HG02970 (cell line): ENCODE data around the gene LRRC2.
"Not testable (repeated sequence)": the region's sequence is repeated elsewhere in the genome, so short reads cannot be mapped to it uniquely, and the experiment has no call there.

Experiments used
- ATAC-seq: cut with Tn5 transposase; IDR thresholded peaks from one replicate; pipeline ENCODE4 v1.9.1; 2021; ENCODE audit warnings: mild to moderate bottlenecking, moderate library complexity, moderate number of reproducible peaks; ENCODE audit not compliant: unreplicated experiment, low FRiP score

LRRC2 gene

DNA sequence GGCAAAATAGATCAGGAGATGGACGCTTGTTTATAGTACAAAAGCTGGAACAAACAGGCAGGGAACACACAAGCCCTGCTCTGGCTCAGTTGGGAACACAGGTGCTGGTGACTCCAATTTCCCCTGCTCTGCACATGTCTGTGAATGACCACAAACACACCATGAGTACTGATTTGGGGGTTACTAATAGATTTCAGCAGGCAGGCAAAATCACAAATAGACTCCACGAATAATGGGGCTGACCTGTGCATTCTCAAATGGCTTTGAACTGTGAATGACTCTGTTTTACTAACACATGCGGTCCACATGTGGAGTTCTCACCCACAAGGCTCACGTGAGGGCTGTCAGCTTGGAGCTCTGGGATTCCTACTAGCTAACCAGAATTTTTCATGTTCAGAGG is 64.4 kb downstream of the LRRC2 start:
- no peak for ATAC-seq

DNA sequence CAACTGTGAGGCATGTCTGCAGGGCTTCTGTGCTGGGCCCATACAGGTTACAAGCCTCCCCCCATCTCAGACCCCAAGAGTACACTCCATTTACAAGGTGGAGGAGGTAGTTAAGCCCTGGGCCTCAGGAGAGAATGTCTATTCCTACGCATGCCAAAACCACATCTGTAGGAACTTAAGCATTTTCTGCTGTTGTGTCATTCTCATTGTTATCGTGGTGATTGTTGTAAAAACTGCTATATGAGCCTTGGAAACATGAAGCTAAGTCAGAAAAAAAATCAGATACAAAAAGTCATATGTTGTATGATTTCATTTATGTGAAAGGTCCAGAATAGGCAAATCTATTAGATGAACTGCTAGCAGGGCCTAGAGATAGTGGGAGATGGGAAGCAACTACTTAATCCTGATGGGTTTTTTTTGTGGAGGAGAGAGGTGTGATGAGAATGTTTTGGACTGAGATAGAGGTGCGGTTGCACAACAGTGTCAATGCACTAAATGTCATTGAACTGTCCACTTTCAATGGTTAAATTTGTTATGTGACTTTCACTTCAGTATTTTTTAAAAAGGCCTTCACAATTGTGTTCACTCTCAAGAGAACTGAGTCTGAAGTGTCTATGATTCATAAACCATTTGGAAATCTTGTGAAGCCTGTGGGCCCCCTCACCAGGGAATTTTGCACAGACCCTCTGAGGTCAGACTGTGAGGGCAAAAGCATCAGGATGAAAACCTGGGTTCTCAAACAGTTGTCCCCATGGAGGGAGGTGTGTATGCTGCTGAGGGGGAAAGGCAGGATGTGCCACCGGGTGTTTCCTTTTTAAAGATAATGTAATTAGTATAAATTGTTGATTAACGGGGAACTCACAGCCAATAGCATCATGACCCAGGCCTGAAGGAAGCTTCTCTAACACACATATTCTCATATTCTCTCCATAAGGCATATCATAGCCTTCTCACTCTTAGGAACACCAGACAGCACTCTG is 65.2 kb downstream of the LRRC2 start:
- ATAC-seq = no peak

DNA sequence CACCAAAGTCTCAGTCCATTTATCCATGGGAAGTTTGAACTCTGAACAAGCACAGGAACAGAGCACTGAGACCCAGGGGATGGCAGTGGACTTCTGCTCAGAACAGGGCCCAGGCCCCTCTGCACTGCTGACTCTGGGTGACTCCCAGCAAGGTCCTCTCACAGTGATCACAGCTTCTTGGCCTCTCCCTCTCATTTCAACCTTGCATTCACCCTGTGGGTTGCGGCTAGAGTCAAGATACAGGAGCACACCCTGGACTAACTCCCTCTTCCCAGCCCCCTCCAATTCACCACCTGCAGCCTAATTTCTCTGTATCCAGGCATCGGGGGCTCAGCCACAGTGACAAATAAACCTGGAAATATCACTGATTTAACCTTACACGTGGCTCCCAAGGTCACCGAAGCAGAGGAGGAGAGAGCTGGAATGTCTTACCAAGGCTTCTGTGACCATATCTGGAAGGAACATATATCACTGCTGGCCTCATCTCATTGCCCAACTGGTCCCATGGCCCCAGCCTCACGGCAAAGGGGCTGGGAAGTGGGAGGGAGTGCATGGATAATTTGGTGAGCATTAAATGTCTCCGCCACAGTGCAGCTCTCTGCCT is 67.1 kb downstream of the LRRC2 start:
- no peak for ATAC-seq

DNA sequence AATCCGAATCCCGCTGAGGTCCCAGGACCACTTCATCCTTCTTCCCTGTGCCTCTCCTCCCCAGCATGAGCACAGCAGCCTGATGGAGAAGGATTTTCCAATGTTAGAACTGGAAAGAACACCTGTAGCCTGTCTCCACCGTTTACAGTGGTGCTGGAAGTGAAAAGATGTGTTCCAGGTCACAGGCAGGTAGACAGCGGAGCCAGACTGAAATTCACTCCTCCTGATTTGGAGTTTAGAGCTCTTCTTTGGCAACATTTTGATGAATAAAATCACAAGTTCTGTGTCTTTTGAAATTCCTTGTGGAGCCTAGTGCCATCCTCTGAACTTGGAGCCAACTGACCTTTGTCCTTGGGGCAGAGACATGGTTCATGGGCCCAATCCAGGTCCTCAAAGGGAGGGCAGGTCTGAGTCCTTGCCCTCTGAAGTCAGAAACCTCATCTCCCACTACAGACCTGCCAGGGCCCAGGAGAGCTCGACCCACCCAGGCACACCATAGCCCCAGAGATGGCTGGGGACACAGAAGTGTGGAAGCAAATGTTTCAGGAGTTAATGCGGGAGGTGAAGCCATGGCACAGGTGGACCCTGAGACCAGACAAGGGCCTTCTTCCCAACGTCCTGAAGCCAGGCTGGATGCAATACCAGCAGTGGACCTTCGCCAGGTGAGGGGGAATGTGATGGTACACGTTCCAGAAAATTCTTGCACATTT is 68.4 kb downstream of the LRRC2 start, which contains the start of gene RTP3:
Gene RTP3 (plus strand): TSS at position 421 of the 710 bp plus-strand sequence. CDS start 87 bp downstream, at position 508.
- ATAC-seq = no peak

DNA sequence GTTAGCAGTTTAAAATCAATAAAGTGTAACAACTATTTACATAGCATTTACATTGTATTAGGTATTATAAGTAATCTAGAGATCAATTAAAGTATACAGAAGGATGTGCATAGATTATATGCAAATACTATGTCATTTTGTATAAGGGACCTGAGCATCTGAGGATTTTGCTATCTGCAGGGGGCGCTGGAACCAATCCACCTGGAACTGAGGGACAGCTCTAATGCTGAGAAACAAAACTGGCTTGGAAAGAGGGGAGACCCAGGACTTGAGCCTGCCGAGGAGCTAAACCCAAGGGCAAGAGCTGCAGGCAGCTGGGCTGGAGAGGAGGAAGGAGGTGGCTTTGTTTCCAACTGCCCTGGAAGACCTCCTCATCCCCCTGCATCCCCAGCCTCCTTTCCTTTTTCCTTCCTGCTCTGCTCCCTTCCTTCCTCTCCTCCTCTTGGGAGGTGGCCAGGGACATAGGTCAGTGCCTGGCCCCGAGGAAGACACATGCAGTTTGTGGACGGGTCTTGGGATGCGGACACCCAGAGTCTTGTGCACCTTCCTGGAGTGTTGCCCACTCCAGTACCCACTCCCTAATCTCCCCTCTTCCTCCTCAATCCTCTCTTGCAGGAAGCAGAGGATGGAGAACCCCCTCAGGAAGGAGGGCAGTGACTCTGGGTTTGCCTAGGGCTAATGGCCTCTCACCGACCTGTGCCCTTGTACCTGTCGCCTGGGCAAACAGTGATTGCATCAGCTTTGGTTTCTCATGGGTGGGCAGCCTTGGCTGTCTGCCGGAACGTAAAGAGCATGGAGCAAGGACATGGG is 69.2 kb downstream of the LRRC2 start:
- no peak for ATAC-seq

DNA sequence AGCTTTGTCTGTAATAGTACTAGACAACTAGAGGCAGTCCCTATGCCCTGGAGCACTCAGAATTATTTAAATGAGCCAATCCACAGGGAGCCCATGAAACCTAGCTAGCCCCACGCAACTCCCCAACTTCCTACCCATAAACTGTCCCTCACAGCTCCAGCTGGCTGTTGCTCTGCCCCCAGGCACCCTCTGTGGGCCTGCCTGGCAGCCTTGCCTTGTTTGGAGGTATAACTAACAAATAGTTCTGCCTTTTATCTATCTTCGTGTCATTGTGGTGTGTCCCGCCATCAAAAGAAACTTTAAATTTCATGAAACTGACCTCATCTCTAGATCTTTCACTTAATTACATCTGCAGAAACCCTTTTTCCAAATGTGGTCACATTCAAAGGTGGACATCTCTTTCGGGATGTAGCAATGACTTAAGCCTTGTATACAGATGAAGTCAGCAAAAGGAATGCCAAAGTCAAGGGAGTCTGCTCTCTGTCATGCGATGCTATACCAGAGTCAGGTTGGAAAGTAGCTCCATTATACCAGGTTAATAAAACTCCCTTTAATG is 70.1 kb downstream of the LRRC2 start:
- no peak for ATAC-seq

DNA sequence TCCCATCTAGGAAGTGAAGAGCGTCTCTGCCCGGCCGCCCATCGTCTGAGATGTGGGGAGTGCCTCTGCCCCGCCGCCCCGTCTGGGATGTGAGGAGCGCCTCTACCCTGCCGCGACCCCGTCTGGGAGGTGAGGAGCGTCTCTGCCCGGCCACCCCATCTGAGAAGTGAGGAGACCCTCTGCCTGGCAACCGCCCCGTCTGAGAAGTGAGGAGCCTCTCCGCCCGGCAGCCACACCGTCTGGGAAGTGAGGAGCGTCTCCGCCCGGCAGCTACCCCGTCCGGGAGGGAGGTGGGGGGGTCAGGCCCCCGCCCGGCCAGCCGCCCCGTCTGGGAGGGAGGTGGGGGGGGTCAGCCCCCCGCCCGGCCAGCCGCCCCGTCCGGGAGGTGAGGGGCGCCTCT is 71.6 kb downstream of the LRRC2 start:
- ATAC-seq = not testable (repeated sequence)

DNA sequence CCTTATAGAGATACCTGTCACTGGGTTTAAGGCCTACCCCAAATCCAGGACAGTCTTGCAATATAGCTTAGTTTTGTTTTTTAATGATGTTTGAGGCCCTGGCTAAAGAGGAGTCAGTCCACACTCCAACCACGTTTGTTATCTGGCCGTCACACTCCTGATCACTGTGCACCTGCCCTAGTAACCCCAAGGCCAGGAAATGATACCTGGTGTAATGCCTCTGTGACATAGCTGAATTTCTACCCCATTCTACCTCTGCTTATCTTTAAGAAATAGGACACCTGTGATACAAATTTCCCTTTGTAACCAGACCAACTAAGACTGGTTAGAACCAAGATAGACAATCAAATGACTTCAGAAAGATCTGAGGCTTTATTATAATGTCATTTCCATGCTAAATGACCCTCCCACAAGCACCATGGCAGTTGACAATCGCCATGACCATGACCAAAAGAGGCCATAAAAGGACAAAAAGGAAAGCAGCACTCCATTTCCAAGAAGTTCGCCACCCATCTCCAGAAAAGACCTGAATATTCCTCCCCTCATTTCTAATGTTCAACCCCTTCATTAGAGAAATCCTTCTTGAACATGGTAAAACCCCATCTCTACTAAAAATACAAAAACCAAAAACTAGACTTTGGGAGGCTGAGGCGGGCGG is 73.1 kb downstream of the LRRC2 start:
- no peak for ATAC-seq

DNA sequence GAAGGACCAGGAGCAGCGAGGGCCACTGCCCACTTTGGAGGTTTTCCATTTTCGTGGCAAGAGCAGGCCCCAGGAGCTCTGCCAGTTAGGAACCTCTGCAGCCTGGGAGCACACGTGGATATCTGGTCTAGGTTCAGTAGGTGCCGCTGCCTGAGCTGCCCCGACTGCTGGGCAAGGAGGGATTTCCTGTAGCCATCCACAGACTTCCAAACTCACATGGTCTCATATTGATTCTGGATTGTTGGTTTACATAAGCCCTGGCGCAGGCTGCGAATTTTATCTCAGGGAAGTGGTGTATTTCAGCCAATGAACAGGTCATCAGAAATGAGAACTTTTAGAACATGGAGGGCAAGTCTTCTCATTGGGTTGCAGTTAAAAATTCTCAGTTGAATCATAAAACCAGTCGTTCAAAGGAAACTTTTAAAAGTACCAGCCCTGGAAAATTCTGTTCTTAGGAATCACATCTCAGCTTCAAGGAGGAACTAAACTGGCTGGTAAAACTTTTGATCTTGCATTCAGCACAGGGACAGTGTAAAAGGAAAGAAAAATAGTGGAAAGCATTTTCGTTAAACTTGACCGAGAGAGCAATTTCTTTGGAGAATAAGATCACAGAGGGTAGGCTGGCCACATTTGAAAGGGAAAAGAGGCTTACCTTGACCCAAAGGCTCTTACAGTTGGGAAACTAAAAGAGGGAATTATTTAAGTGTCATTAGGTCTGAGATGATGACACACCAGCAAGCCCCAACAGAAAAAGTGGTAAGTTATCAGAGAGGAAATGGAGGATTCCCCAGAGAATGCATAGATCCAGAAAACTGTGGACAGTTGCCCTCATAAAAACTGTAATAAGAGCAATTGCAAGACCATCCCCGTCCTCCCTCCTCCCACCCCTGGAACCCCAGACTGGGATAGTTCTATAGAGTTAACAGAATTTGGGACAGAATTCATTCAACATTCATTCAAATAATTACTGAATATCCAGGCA is 74.7 kb downstream of the LRRC2 start:
- ATAC-seq = no peak

DNA sequence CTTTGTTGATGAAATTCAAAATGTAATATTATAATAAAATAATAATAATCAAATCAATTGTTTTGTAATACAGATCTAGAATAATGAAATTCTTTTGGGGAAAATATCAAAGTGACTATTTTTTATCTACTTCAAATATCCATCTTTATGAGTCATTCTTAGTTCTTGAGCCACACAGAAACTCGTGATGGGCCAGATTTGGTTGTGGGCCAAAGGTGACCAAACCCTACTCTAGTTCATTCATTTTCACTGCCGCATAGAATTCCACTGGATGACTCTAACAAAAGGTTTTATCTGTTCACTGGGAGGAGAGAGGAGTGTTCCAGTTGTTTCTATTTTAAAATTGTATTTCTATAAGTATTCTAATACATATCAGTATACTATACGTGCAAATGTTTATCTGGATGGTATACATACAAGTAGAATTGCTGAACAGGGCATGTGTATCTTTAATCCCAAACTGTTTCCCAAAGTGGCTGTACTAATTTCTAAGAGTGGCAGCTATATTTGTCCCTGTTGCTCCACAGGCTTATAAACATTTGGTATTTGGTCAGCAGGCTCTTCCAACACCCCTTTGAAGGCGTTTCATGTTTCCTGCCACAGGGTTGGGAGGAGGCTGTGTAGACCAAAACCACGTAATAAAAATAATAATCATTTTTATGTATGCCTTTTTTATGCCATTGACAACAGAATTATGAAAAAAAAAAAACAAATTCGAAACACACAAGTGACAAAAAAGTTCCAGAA is 75.6 kb downstream of the LRRC2 start:
- ATAC-seq = no peak

DNA sequence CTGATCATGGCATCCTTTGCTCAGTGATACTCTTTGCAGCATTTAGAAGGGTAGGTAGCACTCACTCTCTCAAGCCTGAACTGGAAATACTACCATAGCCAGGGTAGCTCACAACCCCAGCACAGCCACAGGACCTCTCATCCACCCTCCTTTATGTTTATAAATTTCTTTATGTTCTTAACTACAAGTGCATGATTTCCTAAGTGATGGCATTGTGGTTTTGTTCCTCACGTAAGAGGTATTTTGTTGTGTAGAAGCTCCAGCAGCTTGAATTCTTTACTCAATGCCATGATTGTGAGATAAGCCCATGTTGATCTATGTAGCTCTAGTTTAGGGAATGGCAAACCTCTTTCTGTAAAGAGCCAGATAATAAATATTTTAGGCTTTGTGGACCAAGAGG is 76.2 kb downstream of the LRRC2 start:
- ATAC-seq = no peak

DNA sequence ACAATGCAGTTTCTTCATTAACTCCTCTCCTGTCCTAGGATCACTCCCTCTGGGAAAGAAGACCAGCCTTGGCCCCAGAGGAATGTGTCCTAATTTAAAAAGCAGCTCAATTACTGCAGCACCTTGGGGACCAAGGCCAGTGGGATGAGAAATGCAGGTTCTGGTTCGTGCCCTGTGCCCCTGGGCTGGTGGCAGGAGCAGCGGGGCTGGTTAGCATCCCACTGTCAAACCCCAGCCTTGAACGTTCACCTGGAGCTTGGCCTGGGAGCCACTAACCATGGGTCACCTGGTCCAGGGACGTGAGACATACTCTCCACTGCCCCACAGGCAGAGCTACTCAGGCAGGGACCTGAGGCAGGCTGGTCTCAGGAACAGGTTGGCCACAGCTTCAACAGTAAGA is 76.7 kb downstream of the LRRC2 start:
- ATAC-seq = no peak

DNA sequence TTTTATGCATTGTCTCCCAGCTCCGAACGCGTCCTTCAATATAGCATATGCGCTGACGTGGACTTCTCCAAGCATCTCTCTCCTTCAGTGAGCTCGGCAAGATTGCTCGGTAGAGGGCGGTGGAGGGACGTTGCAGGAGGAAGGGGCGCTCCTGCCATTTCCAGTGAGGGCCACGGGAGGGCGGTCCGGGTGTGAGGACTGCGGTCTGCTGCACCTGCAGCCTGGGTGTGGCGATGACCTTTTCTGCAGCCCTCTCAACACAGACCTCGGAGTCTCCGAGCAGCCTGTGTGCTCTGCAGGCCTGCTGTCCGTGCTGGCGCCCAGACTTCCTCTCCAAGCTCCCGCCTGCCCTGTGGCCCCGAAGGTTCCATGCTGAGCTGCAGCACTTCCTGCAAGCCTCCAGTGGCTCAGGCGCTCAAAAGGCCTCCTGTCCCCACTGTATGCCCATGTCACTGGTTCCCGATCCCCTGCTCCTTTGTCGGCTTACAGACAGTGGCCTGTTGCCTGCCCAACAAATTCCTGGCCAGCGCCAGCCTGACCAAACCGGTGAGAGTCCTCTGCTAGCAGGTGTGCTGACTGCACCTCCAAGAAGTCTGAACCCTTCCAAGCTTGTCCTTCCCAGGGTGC is 77.3 kb downstream of the LRRC2 start:
- peak; percentile 88 for ATAC-seq

DNA sequence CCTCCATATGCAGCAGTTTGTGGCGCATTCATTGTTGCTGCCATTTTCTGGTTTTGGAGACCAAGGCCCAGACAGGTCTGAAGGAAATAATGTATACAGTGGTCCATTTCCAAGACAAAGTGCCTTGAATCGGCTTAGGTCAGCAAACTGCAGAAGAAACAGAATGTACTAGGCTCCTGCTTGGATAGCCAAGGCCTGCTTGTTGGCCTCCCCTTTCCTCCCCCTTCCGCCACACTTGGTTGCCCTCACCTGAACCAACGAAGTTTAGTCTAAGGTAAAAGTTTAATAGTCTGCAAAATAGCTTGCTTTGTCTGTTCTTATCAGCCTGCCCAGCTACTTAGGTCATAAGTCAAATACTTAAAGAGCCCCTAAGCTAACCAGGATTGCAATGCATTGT is 80.3 kb downstream of the LRRC2 start:
- ATAC-seq = no peak

DNA sequence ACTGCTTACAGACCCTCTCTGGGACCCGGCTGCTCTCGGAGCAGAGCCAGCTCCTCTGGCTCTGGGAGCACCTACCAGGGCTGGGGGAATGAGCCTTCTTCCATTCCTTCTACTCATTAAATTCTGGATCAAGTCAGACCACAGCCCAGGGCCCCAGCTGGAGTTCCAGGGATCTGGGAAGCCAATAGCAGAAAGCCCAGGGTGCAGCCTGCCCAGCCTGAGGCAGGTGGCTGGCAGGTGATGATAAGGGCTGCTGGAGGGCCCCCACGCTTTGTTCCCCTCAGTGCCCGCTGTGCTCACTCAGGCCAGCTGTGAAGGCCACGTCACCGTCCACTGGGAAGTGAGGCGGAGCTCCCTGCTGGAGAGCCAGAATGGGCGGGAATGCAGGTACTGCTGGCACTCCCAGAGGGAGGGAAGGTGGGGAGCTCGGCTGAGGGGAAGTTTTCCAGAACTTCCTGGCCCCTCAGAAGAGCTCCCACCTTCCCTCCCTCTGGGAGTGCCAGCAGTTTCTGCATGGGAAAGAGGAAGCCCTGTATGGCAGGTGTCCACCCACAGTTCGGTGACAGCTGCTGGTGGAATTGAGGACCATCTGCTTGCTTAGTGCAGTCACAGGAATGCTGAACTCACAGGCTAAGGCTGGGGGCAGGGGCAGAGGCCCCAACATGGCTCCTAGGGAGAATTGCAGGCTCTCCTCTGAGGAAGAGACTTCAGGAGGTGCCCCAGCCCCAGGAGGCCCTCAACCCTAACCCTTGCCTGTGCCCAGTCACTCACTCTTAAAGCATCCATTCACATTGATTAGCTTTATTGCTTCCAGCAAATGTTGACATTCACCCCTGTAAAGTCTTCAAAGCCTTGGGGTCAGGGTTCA is 81.0 kb downstream of the LRRC2 start:
- ATAC-seq = no peak

DNA sequence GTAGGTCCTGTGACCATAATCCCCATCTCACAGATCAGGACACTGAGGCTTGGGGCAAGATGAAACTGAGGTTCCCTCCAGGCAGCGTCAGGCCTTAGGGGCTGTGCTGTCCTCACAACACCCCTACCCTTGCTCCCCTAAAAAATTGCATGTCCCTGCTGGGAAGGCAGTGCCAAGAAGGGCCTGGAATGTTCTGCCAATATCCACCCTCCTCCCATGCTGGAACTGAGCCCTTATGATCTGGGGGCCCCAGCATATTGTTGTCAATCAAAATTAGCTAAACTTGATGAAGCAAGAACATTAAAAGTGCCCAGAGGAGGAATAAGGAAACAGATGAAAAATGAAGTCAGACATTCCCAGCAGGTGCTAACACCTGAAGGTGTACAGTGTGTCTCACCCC is 81.7 kb downstream of the LRRC2 start:
- no peak for ATAC-seq
